K562 (cell line): ENCODE results near the gene LAMC1.

Experiments
- CREB1 ChIP-seq, 2 experiments: sonication (generic) in 1 of 2; formaldehyde crosslinking in 1 of 2; IDR thresholded peaks; 2 replicates each; pipeline versions ENCODE4 v1.6.1 to v1.8.0; 2012 to 2022; ENCODE audit warnings: inconsistent platforms in 1 of 2, mild to moderate bottlenecking in 1 of 2, missing genetic modification reagents in 1 of 2, moderate library complexity in 1 of 2
- CTCF ChIP-seq, 3 experiments: IDR thresholded peaks in 2 of 3; conservative IDR thresholded peaks in 1 of 3; 2 replicates each; pipeline ENCODE4 v1.5.1; 2011 to 2012; ENCODE audit warnings: low read length in 3 of 3, mild to moderate bottlenecking in 3 of 3, control low read depth in 2 of 3, improper control_type of control experiment in 1 of 3, inconsistent platforms in 1 of 3, low read depth in 1 of 3, mixed read lengths in 1 of 3, moderate library complexity in 1 of 3; ENCODE audit not compliant: insufficient read depth in 2 of 3
- KLF1 ChIP-seq: fragments of 450-650 bp; IDR thresholded peaks from 2 replicates; pipeline ENCODE4 v1.6.1; 2016; ENCODE audit warnings: missing genetic modification characterization, missing compliant biosample characterization
- SMC3 ChIP-seq: conservative IDR thresholded peaks from 2 replicates; pipeline ENCODE4 v1.6.1; 2011; ENCODE audit warnings: low read depth, low read length, improper control_type of control experiment; ENCODE audit not compliant: insufficient read depth
- TAF1 ChIP-seq: IDR thresholded peaks from 2 replicates; pipeline ENCODE4 v1.6.1; 2011; ENCODE audit warnings: mild to moderate bottlenecking, low read length, moderate library complexity; ENCODE audit not compliant: insufficient read depth, control insufficient read depth, severe bottlenecking; ENCODE audit errors: extremely low read depth
- ZNF311 ChIP-seq: fragments of 250-450 bp; sonication (Bioruptor Pico); IDR thresholded peaks from 2 replicates; pipeline ENCODE4 v1.4.0; 2020; ENCODE audit warnings: mild to moderate bottlenecking, moderate library complexity
- ZNF586 ChIP-seq: fragments of 450-650 bp; formaldehyde crosslinking; conservative IDR thresholded peaks from 2 replicates; pipeline ENCODE4 v1.4.0; 2020; ENCODE audit warnings: mild to moderate bottlenecking, moderate library complexity
- TF ChIP-seq, protein P1 (sequence below): sonication (generic); formaldehyde crosslinking; IDR thresholded peaks from 2 replicates; pipeline ENCODE4 v1.5.0; 2020; ENCODE audit warnings: missing genetic modification reagents
- TF ChIP-seq, protein P2 (sequence below): sonication (generic); formaldehyde crosslinking; IDR thresholded peaks from 2 replicates; pipeline ENCODE4 v1.8.0; 2022; ENCODE audit warnings: missing genetic modification reagents, mild to moderate bottlenecking, borderline replicate concordance

DNA sequence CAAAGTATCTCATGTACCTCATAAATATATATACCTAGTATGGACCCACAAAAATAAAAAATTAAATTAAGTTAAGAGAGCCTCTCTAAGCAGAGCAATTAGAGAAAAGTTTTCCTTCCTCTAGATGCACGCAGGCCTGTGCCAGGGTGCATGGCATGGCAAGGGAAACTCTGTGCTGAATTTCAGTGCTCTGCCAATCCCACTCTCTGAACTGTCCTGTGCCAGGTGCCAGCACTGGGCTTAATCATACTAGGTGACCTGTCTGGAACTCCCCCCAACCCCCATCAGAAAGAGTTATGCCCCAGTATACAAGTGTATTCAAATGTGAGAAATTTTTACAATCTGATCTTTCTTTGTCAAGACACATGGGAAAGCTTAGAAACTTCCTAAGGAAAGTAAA is 152.4 kb downstream of the LAMC1 start:
- no peak for TF ChIP-seq CREB1 (IDR thresholded peaks at IDR 0.05)
- no peak for TF ChIP-seq CREB1 (CRISPR knock-in tag; IDR thresholded peaks at IDR 0.05)
- no peak for TF ChIP-seq ZNF311 (CRISPR knock-in tag)
- TF ChIP-seq CTCF (IDR thresholded peaks at IDR 0.05 in 2 of 3, conservative IDR thresholded peaks at IDR 0.05 in 1 of 3; ENCODE audit: insufficient read depth in 2 of 3, low read depth in 1 of 3, low read length in 3 of 3): no peak
- no peak for TF ChIP-seq KLF1
- TF ChIP-seq, protein P1, sequence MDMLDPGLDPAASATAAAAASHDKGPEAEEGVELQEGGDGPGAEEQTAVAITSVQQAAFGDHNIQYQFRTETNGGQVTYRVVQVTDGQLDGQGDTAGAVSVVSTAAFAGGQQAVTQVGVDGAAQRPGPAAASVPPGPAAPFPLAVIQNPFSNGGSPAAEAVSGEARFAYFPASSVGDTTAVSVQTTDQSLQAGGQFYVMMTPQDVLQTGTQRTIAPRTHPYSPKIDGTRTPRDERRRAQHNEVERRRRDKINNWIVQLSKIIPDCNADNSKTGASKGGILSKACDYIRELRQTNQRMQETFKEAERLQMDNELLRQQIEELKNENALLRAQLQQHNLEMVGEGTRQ (CRISPR knock-in tag): no peak
- TF ChIP-seq ZNF586 (CRISPR knock-in tag): no peak
- TF ChIP-seq SMC3: no peak
- TF ChIP-seq, protein P2, sequence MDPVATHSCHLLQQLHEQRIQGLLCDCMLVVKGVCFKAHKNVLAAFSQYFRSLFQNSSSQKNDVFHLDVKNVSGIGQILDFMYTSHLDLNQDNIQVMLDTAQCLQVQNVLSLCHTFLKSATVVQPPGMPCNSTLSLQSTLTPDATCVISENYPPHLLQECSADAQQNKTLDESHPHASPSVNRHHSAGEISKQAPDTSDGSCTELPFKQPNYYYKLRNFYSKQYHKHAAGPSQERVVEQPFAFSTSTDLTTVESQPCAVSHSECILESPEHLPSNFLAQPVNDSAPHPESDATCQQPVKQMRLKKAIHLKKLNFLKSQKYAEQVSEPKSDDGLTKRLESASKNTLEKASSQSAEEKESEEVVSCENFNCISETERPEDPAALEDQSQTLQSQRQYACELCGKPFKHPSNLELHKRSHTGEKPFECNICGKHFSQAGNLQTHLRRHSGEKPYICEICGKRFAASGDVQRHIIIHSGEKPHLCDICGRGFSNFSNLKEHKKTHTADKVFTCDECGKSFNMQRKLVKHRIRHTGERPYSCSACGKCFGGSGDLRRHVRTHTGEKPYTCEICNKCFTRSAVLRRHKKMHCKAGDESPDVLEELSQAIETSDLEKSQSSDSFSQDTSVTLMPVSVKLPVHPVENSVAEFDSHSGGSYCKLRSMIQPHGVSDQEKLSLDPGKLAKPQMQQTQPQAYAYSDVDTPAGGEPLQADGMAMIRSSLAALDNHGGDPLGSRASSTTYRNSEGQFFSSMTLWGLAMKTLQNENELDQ (CRISPR knock-in tag): no peak
- TF ChIP-seq TAF1: no peak
